Peyer's patch (tissue), 4 donors: ENCODE results near the gene JPH2.

Experiments
- CTCF ChIP-seq, 6 experiments: fragments of 450-650 bp in 4 of 6; fragments of 200-600 bp in 2 of 6; sonication (generic) in 1 of 6; IDR thresholded peaks; one replicate each; pipeline ENCODE4 v1.5.1; 2017 to 2019; ENCODE audit warnings: antibody characterized with exemption in 6 of 6, mild to moderate bottlenecking in 3 of 6, moderate library complexity in 1 of 6
- POLR2A ChIP-seq, 2 donors: fragments of 450-650 bp; IDR thresholded peaks; one replicate each; pipeline ENCODE4 v1.5.1; 2017; ENCODE audit warnings: antibody characterized with exemption in 2 of 2, mild to moderate bottlenecking in 2 of 2, moderate library complexity in 2 of 2

- no peak for TF ChIP-seq CTCF (IDR thresholded peaks at IDR 0.05)
- no peak for TF ChIP-seq POLR2A (IDR thresholded peaks at IDR 0.05)
Observed at GRCh38 chr20:44112889-44113617, 73.9 kb downstream of the JPH2 start.
